Smooth muscle cell of the brain vasculature (primary cell): ENCODE results near the gene GPR84.
A peak's percentile ranks its signal among the peaks of the same experiment; 100 is the strongest.

Source experiments
- DNase-seq: peaks from one replicate; pipeline ENCODE4 v3.0.0-alpha.2; 2012; ENCODE audit warnings: low read depth, low spot score

GPR84 gene

GRCh38 chr12:54374562-54375258, 10.4 kb upstream of the GPR84 start:
- no peak for DNase-seq

- DNase-seq = no peak
These were observed 9.6 kb upstream of the GPR84 start for GRCh38 chr12:54373649-54374561.

GRCh38 chr12:54372113-54372806, 8.0 kb upstream of the GPR84 start:
- no peak for DNase-seq

- no peak for DNase-seq
These were observed 7.2 kb upstream of the GPR84 start for GRCh38 chr12:54371328-54372112.

- DNase-seq = peak; percentile 66
These were observed 6.0 kb upstream of the GPR84 start for GRCh38 chr12:54370171-54370730.

- DNase-seq = no peak
These were observed 5.4 kb upstream of the GPR84 start for GRCh38 chr12:54369597-54370131.

GRCh38 chr12:54368709-54369596, 4.7 kb upstream of the GPR84 start:
- DNase-seq = peak; percentile 79

- no peak for DNase-seq
These were observed 3.9 kb upstream of the GPR84 start for GRCh38 chr12:54368025-54368708.

GRCh38 chr12:54363618-54364017, 668 bp downstream of the GPR84 start:
- DNase-seq = no peak

- no peak for DNase-seq
These were observed 1.2 kb downstream of the GPR84 start for GRCh38 chr12:54363047-54363446.

- no peak for DNase-seq
These were observed 3.4 kb downstream of the GPR84 start for GRCh38 chr12:54360717-54361456.

- no peak for DNase-seq
These were observed 4.4 kb downstream of the GPR84 start for GRCh38 chr12:54359762-54360351.

GRCh38 chr12:54358945-54359761, 5.1 kb downstream of the GPR84 start:
- DNase-seq = peak; percentile 99

GRCh38 chr12:54358191-54358944, 5.9 kb downstream of the GPR84 start:
- DNase-seq = no peak

GRCh38 chr12:54357506-54358190, 6.6 kb downstream of the GPR84 start:
- no peak for DNase-seq

GRCh38 chr12:54356951-54357356, 7.3 kb downstream of the GPR84 start:
- no peak for DNase-seq
